ENCODE measurements around the gene NEFH.

Gene NEFH

DNA sequence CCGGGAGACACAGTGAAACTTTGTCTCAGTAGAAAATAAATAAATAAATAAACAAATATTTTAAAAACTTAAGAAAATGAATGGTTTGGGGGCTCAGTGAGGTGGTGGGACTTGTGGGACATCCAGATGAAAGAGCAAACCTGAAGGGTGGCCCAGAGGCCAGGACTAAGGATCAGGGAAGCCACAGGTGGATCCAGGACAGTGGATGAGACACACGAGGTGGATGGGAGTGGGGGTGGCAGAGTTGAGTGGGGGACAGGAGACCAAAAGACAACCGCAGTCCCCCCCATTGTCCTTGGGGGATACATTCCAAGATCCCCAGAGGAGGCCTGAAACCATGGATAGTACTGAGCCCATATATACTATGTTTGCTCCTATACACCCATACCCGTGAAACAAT, 34.5 kb upstream of the NEFH start:
- TF ChIP-seq, protein P1, sequence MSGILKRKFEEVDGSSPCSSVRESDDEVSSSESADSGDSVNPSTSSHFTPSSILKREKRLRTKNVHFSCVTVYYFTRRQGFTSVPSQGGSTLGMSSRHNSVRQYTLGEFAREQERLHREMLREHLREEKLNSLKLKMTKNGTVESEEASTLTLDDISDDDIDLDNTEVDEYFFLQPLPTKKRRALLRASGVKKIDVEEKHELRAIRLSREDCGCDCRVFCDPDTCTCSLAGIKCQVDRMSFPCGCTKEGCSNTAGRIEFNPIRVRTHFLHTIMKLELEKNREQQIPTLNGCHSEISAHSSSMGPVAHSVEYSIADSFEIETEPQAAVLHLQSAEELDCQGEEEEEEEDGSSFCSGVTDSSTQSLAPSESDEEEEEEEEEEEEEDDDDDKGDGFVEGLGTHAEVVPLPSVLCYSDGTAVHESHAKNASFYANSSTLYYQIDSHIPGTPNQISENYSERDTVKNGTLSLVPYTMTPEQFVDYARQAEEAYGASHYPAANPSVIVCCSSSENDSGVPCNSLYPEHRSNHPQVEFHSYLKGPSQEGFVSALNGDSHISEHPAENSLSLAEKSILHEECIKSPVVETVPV (CRISPR knock-in tag; IDR thresholded peaks at IDR 0.05), result no peak
- TF ChIP-seq CSDC2 (CRISPR knock-in tag; IDR thresholded peaks at IDR 0.05) (no peak), ZFP30 (CRISPR knock-in tag; IDR thresholded peaks at IDR 0.05) (no peak), TCF4 (CRISPR knock-in tag; IDR thresholded peaks at IDR 0.05; ENCODE audit: borderline replicate concordance) (no peak), PPARA (CRISPR knock-in tag; IDR thresholded peaks at IDR 0.05; ENCODE audit: borderline replicate concordance) (no peak), TSHZ2 (CRISPR knock-in tag; IDR thresholded peaks at IDR 0.05) (no peak), ESRRG (CRISPR knock-in tag; IDR thresholded peaks at IDR 0.05) (no peak), ARNTL (CRISPR knock-in tag; IDR thresholded peaks at IDR 0.05; ENCODE audit: borderline replicate concordance, low read depth) (no peak), ZFP3 (CRISPR knock-in tag; IDR thresholded peaks at IDR 0.05) (no peak)
- TF ChIP-seq, protein P2, sequence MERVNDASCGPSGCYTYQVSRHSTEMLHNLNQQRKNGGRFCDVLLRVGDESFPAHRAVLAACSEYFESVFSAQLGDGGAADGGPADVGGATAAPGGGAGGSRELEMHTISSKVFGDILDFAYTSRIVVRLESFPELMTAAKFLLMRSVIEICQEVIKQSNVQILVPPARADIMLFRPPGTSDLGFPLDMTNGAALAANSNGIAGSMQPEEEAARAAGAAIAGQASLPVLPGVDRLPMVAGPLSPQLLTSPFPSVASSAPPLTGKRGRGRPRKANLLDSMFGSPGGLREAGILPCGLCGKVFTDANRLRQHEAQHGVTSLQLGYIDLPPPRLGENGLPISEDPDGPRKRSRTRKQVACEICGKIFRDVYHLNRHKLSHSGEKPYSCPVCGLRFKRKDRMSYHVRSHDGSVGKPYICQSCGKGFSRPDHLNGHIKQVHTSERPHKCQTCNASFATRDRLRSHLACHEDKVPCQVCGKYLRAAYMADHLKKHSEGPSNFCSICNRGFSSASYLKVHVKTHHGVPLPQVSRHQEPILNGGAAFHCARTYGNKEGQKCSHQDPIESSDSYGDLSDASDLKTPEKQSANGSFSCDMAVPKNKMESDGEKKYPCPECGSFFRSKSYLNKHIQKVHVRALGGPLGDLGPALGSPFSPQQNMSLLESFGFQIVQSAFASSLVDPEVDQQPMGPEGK (CRISPR knock-in tag; IDR thresholded peaks at IDR 0.05; ENCODE audit: borderline replicate concordance), result no peak
- no peak for ATAC-seq

- TF ChIP-seq TOX (CRISPR knock-in tag; IDR thresholded peaks at IDR 0.05; ENCODE audit: borderline replicate concordance) (no peak), TSHZ2 (CRISPR knock-in tag; IDR thresholded peaks at IDR 0.05) (no peak), SNAI2 (CRISPR knock-in tag; IDR thresholded peaks at IDR 0.05) (no peak), RARB (CRISPR knock-in tag; IDR thresholded peaks at IDR 0.05) (no peak), PPARA (CRISPR knock-in tag; IDR thresholded peaks at IDR 0.05; ENCODE audit: borderline replicate concordance) (no peak), ISL1 (CRISPR knock-in tag; IDR thresholded peaks at IDR 0.05) (no peak), ZC3H10 (CRISPR knock-in tag; IDR thresholded peaks at IDR 0.05) (no peak), TCF4 (CRISPR knock-in tag; IDR thresholded peaks at IDR 0.05; ENCODE audit: borderline replicate concordance) (no peak), OSR1 (CRISPR knock-in tag; IDR thresholded peaks at IDR 0.05) (no peak), ZNF70 (CRISPR knock-in tag; IDR thresholded peaks at IDR 0.05) (no peak), POU6F1 (CRISPR knock-in tag; IDR thresholded peaks at IDR 0.05; ENCODE audit: borderline replicate concordance, low read depth) (no peak), BACH2 (CRISPR knock-in tag; IDR thresholded peaks at IDR 0.05; ENCODE audit: borderline replicate concordance) (no peak), CREB5 (CRISPR knock-in tag; IDR thresholded peaks at IDR 0.05; ENCODE audit: low read depth) (no peak)
- TF ChIP-seq, protein P1 (CRISPR knock-in tag; IDR thresholded peaks at IDR 0.05), result no peak
- TF ChIP-seq, protein P2 (CRISPR knock-in tag; IDR thresholded peaks at IDR 0.05; ENCODE audit: borderline replicate concordance), result no peak
- no peak for ATAC-seq
These were observed 32.1 kb upstream of the NEFH start for GRCh38 chr22:29447906-29448305.

Data from SK-N-SH treated with all-trans-retinoic acid at 6 μM for 48 hours (cell line).